EL (cell line): ENCODE results near the gene TCF7L2.

Experiments used
- DNase-seq: peaks from one replicate; pipeline ENCODE4 v3.0.0-alpha.2; 2016

The TCF7L2 gene

GRCh38 chr10:112949875-112950507 lies at the start of gene TCF7L2:
TSS of gene TCF7L2 (plus strand) at chr10:112950247. CDS start at chr10:112950757, 510 bp downstream.
- DNase-seq: peak; percentile 98

GRCh38 chr10:112902730-112903129 lies 47.3 kb upstream of the TCF7L2 start:
- DNase-seq: no peak

- DNase-seq: peak; percentile 62
Observed at GRCh38 chr10:112904000-112904399, 46.0 kb upstream of the TCF7L2 start.

GRCh38 chr10:112906945-112907344 lies 43.1 kb upstream of the TCF7L2 start:
- DNase-seq: no peak

GRCh38 chr10:112907893-112908292 lies 42.2 kb upstream of the TCF7L2 start:
- peak; percentile 18 for DNase-seq

GRCh38 chr10:112911206-112911605 lies 38.8 kb upstream of the TCF7L2 start:
- no peak for DNase-seq

GRCh38 chr10:112912410-112912928 lies 37.6 kb upstream of the TCF7L2 start:
- no peak for DNase-seq

- no peak for DNase-seq
Observed at GRCh38 chr10:112913255-112913654, 36.8 kb upstream of the TCF7L2 start.

GRCh38 chr10:112913661-112914287 lies 36.3 kb upstream of the TCF7L2 start:
- DNase-seq: no peak

GRCh38 chr10:112914288-112914952 lies 35.6 kb upstream of the TCF7L2 start:
- no peak for DNase-seq

GRCh38 chr10:112915590-112916572 lies 34.2 kb upstream of the TCF7L2 start:
- DNase-seq: peak; percentile 29

GRCh38 chr10:112917681-112918080 lies 32.4 kb upstream of the TCF7L2 start:
- no peak for DNase-seq

- no peak for DNase-seq
Observed at GRCh38 chr10:112918771-112919170, 31.3 kb upstream of the TCF7L2 start.

GRCh38 chr10:112919721-112920120 lies 30.3 kb upstream of the TCF7L2 start:
- DNase-seq: peak; percentile 89

- no peak for DNase-seq
Observed at GRCh38 chr10:112926906-112927688, 22.9 kb upstream of the TCF7L2 start.

- no peak for DNase-seq
Observed at GRCh38 chr10:112927980-112928379, 22.1 kb upstream of the TCF7L2 start.

GRCh38 chr10:112932658-112933057 lies 17.4 kb upstream of the TCF7L2 start:
- no peak for DNase-seq

GRCh38 chr10:112934193-112934592 lies 15.9 kb upstream of the TCF7L2 start:
- no peak for DNase-seq

- DNase-seq: no peak
Observed at GRCh38 chr10:112938808-112939482, 11.1 kb upstream of the TCF7L2 start.

- no peak for DNase-seq
Observed at GRCh38 chr10:112945811-112946210, 4.2 kb upstream of the TCF7L2 start.

GRCh38 chr10:112946649-112947048 lies 3.4 kb upstream of the TCF7L2 start:
- DNase-seq: no peak
